ENCODE measurements around the gene IL10.
"Not testable (repeated sequence)": the region's sequence is repeated elsewhere in the genome, so short reads cannot be mapped to it uniquely, and the experiment has no call there.

Gene IL10

GRCh38 chr1:206792939-206793607 lies 20.8 kb upstream of the IL10 start:
- no peak for DNase-seq

- DNase-seq: peak in 1 of 2 donors; percentile 26
Observed at GRCh38 chr1:206790502-206791250, 18.4 kb upstream of the IL10 start.

GRCh38 chr1:206788487-206789050 lies 16.3 kb upstream of the IL10 start:
- no peak for DNase-seq

GRCh38 chr1:206787891-206788290 lies 15.6 kb upstream of the IL10 start:
- no peak for DNase-seq

GRCh38 chr1:206786212-206786886 lies 14.1 kb upstream of the IL10 start:
- DNase-seq: no peak

GRCh38 chr1:206785182-206785765 lies 13.0 kb upstream of the IL10 start:
- DNase-seq: no peak

- peak; percentile 48 to 62 for DNase-seq
Observed at GRCh38 chr1:206784471-206784903, 12.2 kb upstream of the IL10 start.

- no peak for DNase-seq
Observed at GRCh38 chr1:206783506-206783905, 11.2 kb upstream of the IL10 start.

GRCh38 chr1:206782448-206782847 lies 10.2 kb upstream of the IL10 start:
- peak in 1 of 2 donors; percentile 46 for DNase-seq

GRCh38 chr1:206779638-206780037 lies 7.3 kb upstream of the IL10 start:
- DNase-seq: no peak

- DNase-seq: not testable (repeated sequence)
Observed at GRCh38 chr1:206778911-206779310, 6.6 kb upstream of the IL10 start.

GRCh38 chr1:206778031-206778430 lies 5.7 kb upstream of the IL10 start:
- DNase-seq: no peak

GRCh38 chr1:206776229-206776628 lies 3.9 kb upstream of the IL10 start:
- DNase-seq: no peak

GRCh38 chr1:206774093-206774492 lies 1.8 kb upstream of the IL10 start:
- no peak for DNase-seq

GRCh38 chr1:206771338-206771692 lies 979 bp downstream of the IL10 start:
- DNase-seq: no peak

GRCh38 chr1:206770531-206771337 lies 1.6 kb downstream of the IL10 start, which contains the start of gene IL19:
Gene IL19, plus strand, starts transcription at chr1:206770773. Its CDS starts 65,890 bp downstream, at chr1:206836663.
- peak in 1 of 2 donors; percentile 34 for DNase-seq

GRCh38 chr1:206769304-206769731 lies 3.0 kb downstream of the IL10 start:
- peak; percentile 31 to 54 for DNase-seq

- DNase-seq: no peak
Observed at GRCh38 chr1:206768472-206769303, 3.6 kb downstream of the IL10 start.

GRCh38 chr1:206766251-206766856 lies 5.9 kb downstream of the IL10 start:
- DNase-seq: peak; percentile 72 to 74

GRCh38 chr1:206765771-206766170 lies 6.5 kb downstream of the IL10 start:
- not testable (repeated sequence) for DNase-seq

Data from CD4-positive, alpha-beta T cell treated with Interleukin-1 beta for 1 hour (primary cell).